Endothelial cell of umbilical vein (primary cell): ENCODE measurements around the gene RNU1-1. TPM values are rescaled to one million over a fixed set of nuclear protein-coding genes. Genes with fewer than 3 reads are reported as not detected.
"Not testable (repeated sequence)": the region's sequence is repeated elsewhere in the genome, so short reads cannot be mapped to it uniquely, and the experiment has no call there.

ENCODE experiments used
- BruUV-seq: library from RNA; stranded (reverse); fragments of 400-500 nt; replicated peaks from 2 replicates; lab custom pipeline; 2021; lab: Mats Ljungman, UMichigan
- CTCF ChIA-PET: fragments of 300-600, 350-600 bp; sonication (Branson Sonifier 250); formaldehyde crosslinking; loops from one replicate; lab custom pipeline; 2021; ENCODE audit warnings: antibody characterized with exemption, inconsistent platforms; lab: Charles Lee
- POLR2A ChIA-PET: fragments of 300-600, 350-600 bp; sonication (Branson Sonifier 250); formaldehyde crosslinking; loops from one replicate; lab custom pipeline; 2021; ENCODE audit warnings: antibody characterized with exemption, inconsistent platforms; lab: Charles Lee
- DNase-seq: peaks from one replicate; pipeline ENCODE4 v3.0.0-alpha.2; 2011; ENCODE audit warnings: low read depth, low spot score
- FAIRE-seq: peaks from 2 replicates; lab custom pipeline; 2011; peaks lifted over from hg19 to GRCh38; lab: Jason Lieb, UNC
- H2AFZ ChIP-seq: 2 replicates; pipeline ENCODE4 v1.6.0; 2012; ENCODE audit warnings: low read depth, low read length, control low read depth, inconsistent platforms
- H3K27ac ChIP-seq: 2 replicates; pipeline ENCODE4 v1.5.1; 2011; ENCODE audit warnings: low read depth, mild to moderate bottlenecking, control low read depth, low read length, moderate library complexity; ENCODE audit not compliant: insufficient read depth
- H3K27me3 ChIP-seq, 2 experiments: 2 replicates each; pipeline versions ENCODE4 v1.6.0 to v1.6.1; 2011; ENCODE audit warnings: low read length in 2 of 2, mixed read lengths in 1 of 2; ENCODE audit not compliant: control insufficient read depth in 2 of 2, insufficient read depth in 2 of 2
- H3K36me3 ChIP-seq, 2 experiments: 2 replicates in 1 of 2; 3 replicates in 1 of 2; pipeline ENCODE4 v1.5.1; 2011; ENCODE audit warnings: low read length in 2 of 2, mild to moderate bottlenecking in 1 of 2, moderate library complexity in 1 of 2; ENCODE audit not compliant: control insufficient read depth in 2 of 2, insufficient read depth in 2 of 2; ENCODE audit errors: extremely low read depth in 1 of 2
- H3K4me1 ChIP-seq: 3 replicates; pipeline ENCODE4 v1.5.1; 2011; ENCODE audit warnings: mild to moderate bottlenecking, low read length; ENCODE audit not compliant: control insufficient read depth, insufficient read depth; ENCODE audit errors: extremely low read depth
- H3K4me2 ChIP-seq: 2 replicates; pipeline ENCODE4 v1.6.1; 2011; ENCODE audit warnings: low read length, control low read depth, mixed read lengths; ENCODE audit not compliant: insufficient read depth
- H3K4me3 ChIP-seq, 3 experiments: fragments of 200-600 bp in 1 of 3; sonication (generic), shearing (Covaris generic) in 1 of 3; replicated peaks in 1 of 3; 2 replicates each; pipeline ENCODE4 v1.5.1; 2011 to 2016; ENCODE audit warnings: control low read depth in 3 of 3, low read length in 3 of 3, mild to moderate bottlenecking in 2 of 3, inconsistent platforms in 1 of 3, low read depth in 1 of 3, moderate library complexity in 1 of 3; ENCODE audit not compliant: insufficient read depth in 1 of 3
- H3K79me2 ChIP-seq: 2 replicates; pipeline ENCODE4 v1.6.0; 2012; ENCODE audit warnings: low read length, inconsistent platforms; ENCODE audit not compliant: control insufficient read depth, insufficient read depth
- H3K9ac ChIP-seq: replicated peaks from 2 replicates; pipeline ENCODE3; 2011; ENCODE audit warnings: low read length, control low read depth; ENCODE audit not compliant: insufficient read depth; ENCODE audit errors: extremely low read depth
- H3K9me1 ChIP-seq: replicated peaks from 3 replicates; pipeline ENCODE4 v1.6.0; 2011; ENCODE audit warnings: mild to moderate bottlenecking, low read length; ENCODE audit not compliant: control insufficient read depth, insufficient read depth; ENCODE audit errors: extremely low read depth
- H3K9me3 ChIP-seq: replicated peaks from 2 replicates; pipeline ENCODE4 v1.5.1; 2012; ENCODE audit warnings: low read length, inconsistent platforms; ENCODE audit not compliant: control insufficient read depth, insufficient read depth
- H4K20me1 ChIP-seq: replicated peaks from 2 replicates; pipeline ENCODE3; 2011; ENCODE audit warnings: mild to moderate bottlenecking, low read length; ENCODE audit not compliant: control insufficient read depth, insufficient read depth; ENCODE audit errors: extremely low read depth
- dilution Hi-C: fragments of 300-500 bp; cut with MboI; formaldehyde crosslinking; loops from one replicate; pipeline ENCODE4 v1.15.0; 2019; ENCODE audit warnings: low sequenced_read_pairs; ENCODE audit not compliant: extremely low pct_ligation_motif_present
- intact Hi-C: fragments of 100-400 bp; cut with micrococcal nuclease; formaldehyde crosslinking; loops from one replicate; pipeline ENCODE4 v1.10.0; 2022
- polyA plus RNA-seq, 4 experiments: library from polyadenylated mRNA; depleted of rRNA in 3 of 4; stranded (reverse) in 3 of 4; unstranded in 1 of 4; fragments of >200 nt; gene quantifications; 2 replicates each; pipeline versions ENCODE4 v1.2.1 to v1.2.3, GENCODE V29; 2011 to 2012; ENCODE audit warnings: missing spikeins in 1 of 4
- total RNA-seq: library from RNA; stranded (reverse); gene quantifications from 2 replicates; pipeline ENCODE4 v1.2.3, GENCODE V29; 2021

RNU1-1 gene
- total and polyA plus RNA-seq, 2 donors (not counting 3 experiments of a cell fraction or from before 2014, with no cell fraction given): 206 to 1,319 TPM

DNA sequence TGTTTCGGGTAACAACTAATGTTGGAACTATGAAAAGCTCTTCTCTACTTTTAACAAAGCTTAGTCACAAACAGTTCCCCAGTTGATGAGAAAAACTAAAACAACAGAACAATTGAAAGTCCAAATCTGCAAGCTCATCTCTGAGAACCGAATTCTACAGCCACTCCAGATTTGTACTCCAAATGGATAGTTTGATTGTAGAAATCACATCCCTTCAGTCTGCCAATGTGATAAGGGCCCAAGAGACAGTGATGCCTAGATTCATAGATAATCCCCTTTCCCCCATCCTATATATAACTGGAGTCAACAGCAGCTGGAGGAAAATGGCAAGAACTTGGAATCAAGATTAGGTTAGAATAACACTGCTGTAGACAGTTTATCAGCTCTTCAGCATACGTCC is 14.3 kb upstream of the RNU1-1 start:
- H3K27me3 ChIP-seq, H3K4me3 ChIP-seq, POLR2A ChIA-PET, H3K36me3 ChIP-seq, H3K27ac ChIP-seq, H3K4me1 ChIP-seq, H2AFZ ChIP-seq, H3K79me2 ChIP-seq, BruUV-seq, H3K9me1 ChIP-seq, FAIRE-seq, CTCF ChIA-PET, H3K9me3 ChIP-seq, DNase-seq, dilution Hi-C loops, H3K9ac ChIP-seq, H3K4me2 ChIP-seq, intact Hi-C loops, H4K20me1 ChIP-seq: not testable (repeated sequence)

GRCh38 chr1:16525769-16526168 is 11.7 kb upstream of the RNU1-1 start:
- H3K4me1 ChIP-seq, H3K79me2 ChIP-seq, H3K9ac ChIP-seq, H3K9me1 ChIP-seq, H3K9me3 ChIP-seq, H2AFZ ChIP-seq, POLR2A ChIA-PET, H3K4me2 ChIP-seq, DNase-seq, H3K36me3 ChIP-seq, H3K4me3 ChIP-seq, H3K27ac ChIP-seq, dilution Hi-C loops, H3K27me3 ChIP-seq, FAIRE-seq, BruUV-seq, H4K20me1 ChIP-seq, intact Hi-C loops: not testable (repeated sequence)
- CTCF ChIA-PET: interaction anchor here (1.0 kb wide), 1 partner anchor 85 kb away, joined by 4 read pairs; the partner anchor contains the start of gene NECAP2

- H3K9ac ChIP-seq, H3K4me3 ChIP-seq, H3K9me1 ChIP-seq, intact Hi-C loops, H4K20me1 ChIP-seq, H3K27ac ChIP-seq, H3K4me2 ChIP-seq, dilution Hi-C loops, FAIRE-seq, H3K4me1 ChIP-seq, DNase-seq, BruUV-seq, CTCF ChIA-PET, H2AFZ ChIP-seq, H3K79me2 ChIP-seq, POLR2A ChIA-PET, H3K9me3 ChIP-seq, H3K36me3 ChIP-seq: not testable (repeated sequence)
- H3K27me3 ChIP-seq: peaks cover 10 to 16% of the 10 kb centered on the region in 2 experiments
Measured at GRCh38 chr1:16521679-16522078, 7.6 kb upstream of the RNU1-1 start.
